Left hindlimb (tissue), 1 donor: ENCODE data around the gene COL1A1.
A peak's percentile ranks its signal among the peaks of the same experiment; 100 is the strongest.

ENCODE experiments used
- DNase-seq: peaks from one replicate; pipeline ENCODE4 v3.0.0-alpha.2; 2018

COL1A1 gene

GRCh38 chr17:50201276-50201854, at the start of gene COL1A1:
COL1A1 (minus strand) TSS chr17:50201631; CDS start chr17:50201513, 118 bp downstream.
- DNase-seq, result peak; percentile 96

- no peak for DNase-seq
Measured at GRCh38 chr17:50248255-50248654, 46.8 kb upstream of the COL1A1 start.

- DNase-seq, result no peak
Measured at GRCh38 chr17:50244771-50245170, 43.3 kb upstream of the COL1A1 start.

DNA sequence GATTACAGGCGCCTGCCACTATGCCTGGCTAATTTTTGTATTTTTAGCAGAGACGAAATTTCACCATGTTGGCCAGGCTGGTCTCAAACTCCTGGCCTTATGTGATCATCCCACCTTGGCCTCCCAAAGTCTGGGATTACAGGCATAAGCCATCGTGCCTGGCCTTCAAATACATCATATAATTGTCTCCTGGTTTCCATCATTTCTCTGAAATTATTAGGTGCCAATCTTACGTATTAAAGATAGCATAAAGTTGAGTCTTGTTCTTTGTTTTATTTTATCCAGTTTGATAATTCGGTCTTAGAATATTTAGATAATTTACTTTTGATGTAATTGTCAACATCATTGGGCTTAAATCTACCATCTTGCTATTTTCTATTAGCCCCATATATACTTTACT, 40.0 kb upstream of the COL1A1 start:
- no peak for DNase-seq

DNA sequence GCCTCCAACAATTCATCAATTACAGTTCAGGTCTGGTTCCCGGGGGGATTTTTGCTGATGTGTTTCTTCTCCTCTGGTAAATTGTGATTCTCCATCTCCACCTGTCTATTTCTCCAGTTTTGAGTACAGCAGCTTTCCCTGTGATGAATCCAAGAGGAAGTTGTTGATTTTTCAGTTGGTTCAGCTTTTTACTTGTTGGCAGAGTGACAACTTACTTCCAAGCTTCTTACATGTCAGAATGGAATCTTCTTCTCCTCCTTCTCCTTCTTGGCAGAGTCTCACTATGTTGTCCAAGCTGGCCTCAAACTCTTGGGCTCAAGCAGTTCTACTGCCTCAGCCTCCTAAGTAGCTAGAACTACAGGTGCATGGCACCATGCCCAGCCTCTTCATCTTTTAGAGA, 39.4 kb upstream of the COL1A1 start:
- no peak for DNase-seq

DNA sequence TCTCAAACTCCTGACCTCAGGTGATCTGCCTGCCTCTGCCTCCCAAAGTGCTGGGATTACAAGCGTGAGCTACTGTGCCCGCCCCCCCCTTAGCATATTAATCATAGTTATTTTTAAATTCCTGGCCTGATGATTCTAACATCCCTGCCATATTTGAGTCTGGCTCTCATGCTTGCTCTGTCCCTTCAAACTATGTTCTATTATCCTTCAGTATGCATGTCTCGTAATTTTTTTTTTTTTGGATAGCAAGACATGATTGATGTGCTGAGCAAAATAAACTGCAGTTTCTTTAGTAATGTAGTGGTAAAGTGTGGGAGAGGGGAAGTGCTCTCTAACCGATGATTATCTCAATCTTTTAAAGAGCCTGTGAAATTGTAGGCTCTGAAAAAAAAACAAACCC, 38.5 kb upstream of the COL1A1 start:
- DNase-seq, result no peak

- no peak for DNase-seq
Measured at GRCh38 chr17:50238601-50239280, 37.3 kb upstream of the COL1A1 start.

- DNase-seq, result no peak
Measured at GRCh38 chr17:50237901-50238300, 36.5 kb upstream of the COL1A1 start.

DNA sequence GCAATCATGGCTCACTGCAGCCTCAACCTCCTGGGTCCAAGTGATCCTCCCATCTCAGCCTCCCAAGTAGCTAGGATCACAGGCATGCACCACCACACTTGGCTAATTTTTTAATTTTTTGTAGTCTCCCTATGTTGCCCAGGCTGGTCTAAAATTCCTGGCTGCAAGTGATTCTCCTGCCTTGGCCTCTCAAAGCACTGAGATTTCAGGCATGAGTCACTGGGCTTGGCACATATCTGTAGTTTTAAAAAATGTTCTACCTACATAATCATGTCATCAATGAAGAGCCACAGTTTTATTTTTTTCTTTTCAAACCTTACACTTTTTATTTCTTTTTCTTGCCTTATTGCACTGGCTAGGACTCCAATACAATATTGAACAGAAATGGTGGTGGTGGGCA, 33.1 kb upstream of the COL1A1 start:
- no peak for DNase-seq

GRCh38 chr17:50225701-50226240, 24.3 kb upstream of the COL1A1 start:
- DNase-seq, result no peak

GRCh38 chr17:50222922-50223321, 21.5 kb upstream of the COL1A1 start:
- DNase-seq, result no peak

DNA sequence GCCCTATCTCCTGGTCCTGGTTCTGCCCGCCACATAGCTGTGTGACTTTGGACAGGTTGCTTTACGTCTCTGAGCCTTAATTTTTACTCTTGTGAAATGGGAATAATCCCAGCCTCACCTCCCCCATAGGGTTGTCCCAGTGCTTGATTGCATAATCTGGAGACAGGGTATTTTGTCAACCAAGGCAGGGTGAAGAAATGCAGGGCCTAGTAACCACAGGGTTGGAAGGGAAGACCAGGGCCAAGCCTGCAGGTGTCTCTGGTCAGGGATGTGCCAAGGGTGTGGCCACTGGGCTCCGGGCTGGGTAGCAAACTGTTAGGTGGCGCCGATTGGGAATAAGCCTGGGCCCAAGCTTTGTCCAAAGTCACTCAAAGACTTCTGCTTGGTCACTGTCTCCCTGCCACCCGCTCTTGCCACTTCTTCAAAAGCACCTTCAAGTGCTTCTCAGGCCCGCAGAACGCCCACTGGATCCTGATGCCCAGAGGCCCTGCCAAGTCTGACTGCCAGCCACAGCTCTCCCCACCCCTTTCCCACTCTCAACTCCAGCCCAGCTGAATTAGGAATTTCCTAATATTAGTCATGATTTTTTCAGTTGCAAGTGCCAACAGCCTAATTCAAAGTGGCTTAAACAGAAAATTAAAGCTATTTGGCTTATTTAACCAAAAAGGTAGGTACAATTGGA, 20.6 kb upstream of the COL1A1 start:
- DNase-seq, result peak; percentile 76

DNA sequence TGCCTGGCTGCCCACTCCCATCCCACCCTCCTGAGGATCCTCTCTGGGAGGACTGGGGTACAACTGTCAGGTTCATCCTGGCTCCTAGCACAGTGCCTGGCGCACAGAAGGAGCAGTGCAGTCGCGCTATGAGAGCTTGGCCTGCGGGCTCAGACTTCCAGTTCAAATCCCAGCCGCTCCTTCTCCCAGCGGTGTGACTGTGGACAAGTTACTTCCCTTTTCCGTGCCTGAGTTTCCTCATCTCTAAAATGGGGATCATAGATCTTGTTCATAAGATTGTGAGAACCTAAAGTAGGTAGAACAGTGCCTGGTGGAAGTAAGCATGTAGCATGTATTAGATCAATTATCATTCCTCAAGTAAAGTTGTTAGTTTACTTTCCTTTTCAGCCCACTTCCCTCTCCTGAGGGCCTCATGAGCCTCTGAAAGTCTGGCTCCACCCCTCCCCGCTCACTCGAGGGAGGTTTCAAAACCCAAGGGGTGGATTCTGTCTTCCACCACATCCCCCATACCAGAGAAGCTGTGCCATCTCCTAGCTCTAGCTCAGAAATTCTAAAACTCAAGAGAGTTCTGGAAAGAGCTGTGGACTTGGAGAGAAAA, 19.9 kb upstream of the COL1A1 start:
- DNase-seq, result no peak

- no peak for DNase-seq
Measured at GRCh38 chr17:50220811-50221210, 19.4 kb upstream of the COL1A1 start.

DNA sequence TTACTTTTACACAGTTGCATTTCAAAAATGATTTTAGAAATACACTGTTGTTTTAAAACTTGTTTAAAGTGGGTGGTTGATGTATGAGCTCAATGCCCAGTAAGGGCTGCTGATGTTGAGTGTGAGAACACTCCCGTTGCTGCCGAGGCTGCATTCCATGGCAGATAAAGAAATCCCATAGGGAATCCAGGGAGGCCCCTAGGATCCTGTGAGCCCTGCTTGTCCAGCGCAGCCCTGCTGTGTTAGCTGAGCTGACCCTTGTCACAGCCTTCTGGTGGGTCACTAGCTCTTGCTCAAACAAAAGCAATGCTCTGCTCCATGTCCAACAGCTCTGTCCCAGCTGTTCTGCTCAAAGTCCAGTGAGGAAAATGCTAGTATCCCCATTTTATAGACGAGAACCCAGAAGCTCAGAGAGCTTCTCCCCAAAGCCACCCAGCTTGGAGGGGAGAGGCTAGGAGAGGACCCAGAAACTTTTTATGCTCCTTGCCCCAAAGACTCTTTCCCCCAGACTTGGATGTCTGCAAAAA, 18.6 kb upstream of the COL1A1 start:
- DNase-seq, result peak; percentile 43

- peak; percentile 80 for DNase-seq
Measured at GRCh38 chr17:50219342-50219741, 17.9 kb upstream of the COL1A1 start.

DNA sequence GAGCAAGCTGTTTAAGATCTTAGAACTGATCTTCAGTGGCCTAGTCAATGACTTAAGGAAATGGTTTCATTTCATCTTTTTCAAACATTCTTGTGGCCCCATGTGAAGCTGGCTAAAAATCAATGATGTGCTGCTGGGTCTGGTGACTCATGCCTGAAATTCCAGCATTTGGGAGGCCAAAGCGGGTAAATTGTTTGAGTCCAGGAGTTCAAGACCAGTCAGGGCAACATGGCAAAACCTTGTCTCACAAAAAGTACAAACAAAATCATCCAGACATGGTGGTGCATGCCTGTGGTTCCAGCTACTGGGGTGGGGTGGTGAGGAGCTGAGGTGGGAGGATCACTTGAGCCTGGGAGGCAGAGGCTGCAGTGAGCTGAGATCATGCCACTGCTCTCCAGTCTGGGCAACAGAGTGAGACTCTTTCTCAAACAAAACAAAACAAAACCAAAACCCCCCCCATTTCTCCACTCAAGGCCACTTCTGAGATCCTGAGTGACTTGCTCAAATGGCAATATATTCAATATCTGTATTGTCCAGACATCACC, 17.4 kb upstream of the COL1A1 start:
- peak; percentile 60 for DNase-seq

GRCh38 chr17:50218071-50218759, 16.8 kb upstream of the COL1A1 start:
- no peak for DNase-seq

DNA sequence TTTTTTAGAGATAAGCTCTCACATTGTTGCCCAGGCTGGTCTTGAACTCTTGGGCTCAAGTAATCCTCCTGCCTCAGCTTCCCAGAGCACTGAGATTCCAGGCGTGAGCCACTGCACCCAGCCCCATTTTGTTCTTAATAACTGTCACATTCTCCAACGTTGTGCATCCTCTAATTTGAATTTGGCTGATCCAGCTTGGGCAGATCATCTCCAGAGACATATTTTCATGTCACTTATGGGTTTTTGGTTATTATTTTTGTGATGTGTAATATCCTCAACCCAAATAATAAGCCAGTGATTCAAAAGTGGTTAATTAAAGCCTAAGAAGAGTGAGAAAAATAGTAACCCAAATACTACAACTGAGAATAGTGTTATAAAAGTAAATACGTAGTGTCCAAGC, 16.2 kb upstream of the COL1A1 start:
- DNase-seq, result no peak

GRCh38 chr17:50214976-50215760, 13.7 kb upstream of the COL1A1 start:
- no peak for DNase-seq
